Ishikawa (cell line): Measurements from ENCODE around the gene MTUS2.

Experiments
- CEBPB ChIP-seq: IDR thresholded peaks from 2 replicates; pipeline ENCODE4 v1.6.1; 2012
- CREB1 ChIP-seq: IDR thresholded peaks from 2 replicates; pipeline ENCODE4 v1.6.1; 2012; ENCODE audit warnings: low read depth
- EGR1 ChIP-seq: IDR thresholded peaks from 2 replicates; pipeline ENCODE4 v1.6.1; 2012
- EP300 ChIP-seq: IDR thresholded peaks from 2 replicates; pipeline ENCODE4 v1.6.1; 2012; ENCODE audit warnings: borderline replicate concordance
- FOXM1 ChIP-seq: IDR thresholded peaks from 2 replicates; pipeline ENCODE4 v1.6.1; 2012; ENCODE audit warnings: low read depth, borderline replicate concordance
- MAX ChIP-seq: IDR thresholded peaks from 2 replicates; pipeline ENCODE4 v1.6.1; 2012
- RAD21 ChIP-seq: IDR thresholded peaks from 2 replicates; pipeline ENCODE4 v1.6.1; 2012; ENCODE audit warnings: low read depth
- REST ChIP-seq: IDR thresholded peaks from 2 replicates; pipeline ENCODE4 v1.6.1; 2012; ENCODE audit warnings: low read depth, mild to moderate bottlenecking
- TAF1 ChIP-seq: IDR thresholded peaks from 2 replicates; pipeline ENCODE4 v1.6.1; 2012; ENCODE audit warnings: low read depth, mild to moderate bottlenecking
- TCF12 ChIP-seq: IDR thresholded peaks from 2 replicates; pipeline ENCODE4 v1.6.1; 2012; ENCODE audit warnings: low read depth
- ZBTB7A ChIP-seq: IDR thresholded peaks from 2 replicates; pipeline ENCODE4 v1.6.1; 2012; ENCODE audit warnings: low read depth

- TF ChIP-seq CREB1 (no peak), RAD21 (no peak), EGR1 (no peak), TAF1 (no peak), FOXM1 (no peak), MAX (no peak), REST (no peak), EP300 (no peak), TCF12 (no peak), CEBPB (no peak), ZBTB7A (no peak)
Measured at GRCh38 chr13:29028868-29029267, 208.7 kb downstream of the MTUS2 start.
